D721Med (cell line): ENCODE results near the gene SLC35D1.
"Not testable (repeated sequence)": the region's sequence is repeated elsewhere in the genome, so short reads cannot be mapped to it uniquely, and the experiment has no call there.

Source experiments
- DNase-seq: peaks from one replicate; pipeline ENCODE4 v3.0.0; 2011; ENCODE audit warnings: low spot score; ENCODE audit not compliant: insufficient read length
- FAIRE-seq: peaks from 2 replicates; lab custom pipeline; 2011; peaks lifted over from hg19 to GRCh38; lab: Jason Lieb, UNC
- TF ChIP-seq, protein P1 (sequence below): IDR thresholded peaks from 2 replicates; pipeline ENCODE4 v1.5.1; 2012; ENCODE audit warnings: mild to moderate bottlenecking, control low read depth; ENCODE audit not compliant: insufficient read depth; ENCODE audit errors: missing control alignments

The SLC35D1 gene

GRCh38 chr1:66978201-66978600, 75.7 kb downstream of the SLC35D1 start:
- TF ChIP-seq, protein P1, sequence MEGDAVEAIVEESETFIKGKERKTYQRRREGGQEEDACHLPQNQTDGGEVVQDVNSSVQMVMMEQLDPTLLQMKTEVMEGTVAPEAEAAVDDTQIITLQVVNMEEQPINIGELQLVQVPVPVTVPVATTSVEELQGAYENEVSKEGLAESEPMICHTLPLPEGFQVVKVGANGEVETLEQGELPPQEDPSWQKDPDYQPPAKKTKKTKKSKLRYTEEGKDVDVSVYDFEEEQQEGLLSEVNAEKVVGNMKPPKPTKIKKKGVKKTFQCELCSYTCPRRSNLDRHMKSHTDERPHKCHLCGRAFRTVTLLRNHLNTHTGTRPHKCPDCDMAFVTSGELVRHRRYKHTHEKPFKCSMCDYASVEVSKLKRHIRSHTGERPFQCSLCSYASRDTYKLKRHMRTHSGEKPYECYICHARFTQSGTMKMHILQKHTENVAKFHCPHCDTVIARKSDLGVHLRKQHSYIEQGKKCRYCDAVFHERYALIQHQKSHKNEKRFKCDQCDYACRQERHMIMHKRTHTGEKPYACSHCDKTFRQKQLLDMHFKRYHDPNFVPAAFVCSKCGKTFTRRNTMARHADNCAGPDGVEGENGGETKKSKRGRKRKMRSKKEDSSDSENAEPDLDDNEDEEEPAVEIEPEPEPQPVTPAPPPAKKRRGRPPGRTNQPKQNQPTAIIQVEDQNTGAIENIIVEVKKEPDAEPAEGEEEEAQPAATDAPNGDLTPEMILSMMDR, result no peak
- FAIRE-seq (no peak), DNase-seq (no peak)

- TF ChIP-seq, protein P1, result no peak
- no peak for DNase-seq
- no peak for FAIRE-seq
These were observed 85.4 kb downstream of the SLC35D1 start for GRCh38 chr1:66968574-66968973.

DNA sequence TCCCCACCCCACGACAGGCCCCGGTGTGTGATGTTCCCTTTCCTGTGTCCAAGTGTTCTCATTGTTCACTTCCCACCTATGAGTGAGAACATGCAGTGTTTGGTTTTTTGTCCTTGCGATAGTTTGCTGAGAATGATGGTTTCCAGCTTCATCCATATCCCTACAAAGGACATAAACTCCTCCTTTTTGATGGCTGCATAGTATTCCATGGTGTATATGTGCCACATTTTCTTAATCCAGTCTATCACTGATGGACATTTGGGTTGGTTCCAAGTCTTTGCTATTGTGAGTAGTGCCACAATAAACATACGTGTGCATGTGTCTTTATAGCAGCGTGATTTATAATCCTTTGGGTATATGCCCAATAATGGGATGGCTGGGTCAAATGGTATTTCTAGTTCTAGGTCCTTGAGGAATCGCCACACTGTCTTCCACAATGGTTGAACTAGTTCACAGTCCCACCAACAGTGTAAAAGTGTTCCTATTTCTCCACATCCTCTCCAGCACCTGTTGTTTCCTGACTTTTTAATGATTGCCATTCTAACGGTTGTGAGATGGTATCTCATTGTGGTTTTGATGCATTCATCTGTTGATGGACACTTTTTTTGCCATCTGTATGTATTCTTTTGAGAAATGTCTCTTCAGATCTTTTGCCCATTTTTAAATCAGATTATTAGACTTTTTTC, 87.6 kb downstream of the SLC35D1 start:
- not testable (repeated sequence) for FAIRE-seq, DNase-seq

GRCh38 chr1:66957938-66958337, 96.0 kb downstream of the SLC35D1 start:
- no peak for FAIRE-seq
- no peak for DNase-seq
- TF ChIP-seq, protein P1, result no peak

- no peak for DNase-seq
- TF ChIP-seq, protein P1, result no peak
- FAIRE-seq, result no peak
These were observed 99.7 kb downstream of the SLC35D1 start for GRCh38 chr1:66954208-66954607.

- DNase-seq, result no peak
- TF ChIP-seq, protein P1, result no peak
- no peak for FAIRE-seq
These were observed 102.4 kb downstream of the SLC35D1 start for GRCh38 chr1:66951513-66951912.
